Measurements from ENCODE around the gene MCOLN2. TPM values are rescaled to one million over a fixed set of nuclear protein-coding genes. Genes with fewer than 3 reads are reported as not detected.
A peak's percentile ranks its signal among the peaks of the same experiment; 100 is the strongest.
"Not testable (repeated sequence)": the region's sequence is repeated elsewhere in the genome, so short reads cannot be mapped to it uniquely, and the experiment has no call there.

MCOLN2 gene
- 10 to 100 TPM; 51.8 to 60.6 TPM for total RNA-seq

- no peaks in the 10 kb centered on the region for H3K9me3 Mint-ChIP-seq (ENCODE audit: low read depth)
- DNase-seq, result peak; percentile 72
- peaks cover 25% of the 10 kb centered on the region for H3K36me3 Mint-ChIP-seq
- peak within 1 kb of the TSS; percentile 92 for H3K27ac Mint-ChIP-seq
- CTCF ChIA-PET, result interaction anchor here (1.0 to 3.5 kb wide), 3 partner anchors 25 to 52 kb away, joined by 3 to 37 read pairs (median 22); no protein-coding TSS in a partner anchor
- peak within 1 kb of the TSS; percentile 83 for H3K4me3 Mint-ChIP-seq
- H3K27me3 Mint-ChIP-seq, result peaks cover 3% of the 10 kb centered on the region
- H3K4me1 Mint-ChIP-seq, result peaks cover 63% of the 10 kb centered on the region
- peak; percentile 73 for ATAC-seq
These were observed at the start of gene MCOLN2 for GRCh38 chr1:84996846-84997666. MCOLN2 (minus strand) TSS chr1:84997113; CDS start chr1:84996872, 241 bp downstream.

- Mint-ChIP-seq H3K4me1 (peaks cover 3% of the 10 kb centered on the region), H3K27me3 (peaks cover 33% of the 10 kb centered on the region), H3K9me3 (ENCODE audit: low read depth) (no peaks in the 10 kb centered on the region), H3K4me3 (no peak overlapping the region), H3K27ac (no peak overlapping the region), H3K36me3 (peaks cover 2% of the 10 kb centered on the region)
- CTCF ChIA-PET, result interaction anchor here (1.4 to 1.9 kb wide), 2 partner anchors 97 to 212 kb away, joined by 3 to 6 read pairs; no protein-coding TSS in a partner anchor
- no peak for ATAC-seq
- DNase-seq, result no peak
These were observed 45.5 kb upstream of the MCOLN2 start for GRCh38 chr1:85042413-85042812.

GRCh38 chr1:85041793-85042192, 44.9 kb upstream of the MCOLN2 start:
- Mint-ChIP-seq H3K27ac (no peak overlapping the region), H3K9me3 (ENCODE audit: low read depth) (no peaks in the 10 kb centered on the region), H3K27me3 (peaks cover 27% of the 10 kb centered on the region), H3K4me3 (no peak overlapping the region), H3K4me1 (no peaks in the 10 kb centered on the region), H3K36me3 (no peaks in the 10 kb centered on the region)
- DNase-seq, result no peak
- no peak for ATAC-seq
- CTCF ChIA-PET, result interaction anchor here (1.9 kb wide), 1 partner anchor 97 kb away, joined by 6 read pairs; no protein-coding TSS in a partner anchor

- ATAC-seq, result no peak
- no peak for DNase-seq
- Mint-ChIP-seq H3K4me1 (no peaks in the 10 kb centered on the region), H3K4me3 (no peak overlapping the region), H3K36me3 (no peaks in the 10 kb centered on the region), H3K27ac (no peak overlapping the region), H3K27me3 (no peaks in the 10 kb centered on the region), H3K9me3 (ENCODE audit: low read depth) (no peaks in the 10 kb centered on the region)
- CTCF ChIA-PET, result interaction anchor here (0.6 to 1.7 kb wide), 3 partner anchors 88 to 226 kb away, joined by 4 to 5 read pairs (median 4); partner anchors contain the start of gene C1orf52
These were observed 36.3 kb upstream of the MCOLN2 start for GRCh38 chr1:85033221-85033620.

- no peak overlapping the region for H3K27ac Mint-ChIP-seq
- H3K9me3 Mint-ChIP-seq (ENCODE audit: low read depth), result no peaks in the 10 kb centered on the region
- DNase-seq, result no peak
- CTCF ChIA-PET, result interaction anchor here (0.7 to 1.9 kb wide), 3 partner anchors 86 to 176 kb away, joined by 3 to 7 read pairs (median 7); no protein-coding TSS in a partner anchor
- H3K27me3 Mint-ChIP-seq, result no peaks in the 10 kb centered on the region
- no peaks in the 10 kb centered on the region for H3K36me3 Mint-ChIP-seq
- H3K4me1 Mint-ChIP-seq, result peaks cover 11% of the 10 kb centered on the region
- no peak overlapping the region for H3K4me3 Mint-ChIP-seq
- ATAC-seq, result no peak
These were observed 33.6 kb upstream of the MCOLN2 start for GRCh38 chr1:85030536-85030935.

GRCh38 chr1:85028151-85028550, 31.2 kb upstream of the MCOLN2 start:
- Mint-ChIP-seq H3K36me3 (no peaks in the 10 kb centered on the region), H3K9me3 (ENCODE audit: low read depth) (no peaks in the 10 kb centered on the region), H3K4me1 (peaks cover 11% of the 10 kb centered on the region), H3K27ac (no peak overlapping the region), H3K4me3 (no peak overlapping the region), H3K27me3 (no peaks in the 10 kb centered on the region)
- DNase-seq, result no peak
- ATAC-seq, result no peak
- CTCF ChIA-PET, result interaction anchor here (0.6 to 6.7 kb wide), 26 partner anchors 9 to 245 kb away, joined by 3 to 148 read pairs (median 5); partner anchors contain the start of genes C1orf52 and MCOLN2

- Mint-ChIP-seq H3K36me3 (no peaks in the 10 kb centered on the region), H3K9me3 (ENCODE audit: low read depth) (no peaks in the 10 kb centered on the region), H3K27me3 (no peaks in the 10 kb centered on the region), H3K4me1 (peaks cover 11% of the 10 kb centered on the region), H3K27ac (peak overlapping the region; percentile 47), H3K4me3 (peak overlapping the region; percentile 37)
- DNase-seq, result peak; percentile 54
- CTCF ChIA-PET, result interaction anchor here (0.6 to 6.7 kb wide), 31 partner anchors 8 to 244 kb away, joined by 3 to 148 read pairs (median 5); partner anchors contain the start of genes C1orf52 and MCOLN2
- peak; percentile 90 for ATAC-seq
These were observed 30.5 kb upstream of the MCOLN2 start for GRCh38 chr1:85027242-85027983.

GRCh38 chr1:85025940-85026339, 29.0 kb upstream of the MCOLN2 start:
- ATAC-seq, result no peak
- H3K36me3 Mint-ChIP-seq, result no peaks in the 10 kb centered on the region
- no peak for DNase-seq
- H3K27me3 Mint-ChIP-seq, result no peaks in the 10 kb centered on the region
- H3K4me1 Mint-ChIP-seq, result peaks cover 11% of the 10 kb centered on the region
- no peak overlapping the region for H3K27ac Mint-ChIP-seq
- H3K9me3 Mint-ChIP-seq (ENCODE audit: low read depth), result no peaks in the 10 kb centered on the region
- H3K4me3 Mint-ChIP-seq, result no peak overlapping the region
- CTCF ChIA-PET, result interaction anchor here (1.7 to 6.7 kb wide), 2 partner anchors 67 to 82 kb away, joined by 4 to 148 read pairs; no protein-coding TSS in a partner anchor

GRCh38 chr1:85024736-85025135, 27.8 kb upstream of the MCOLN2 start:
- H3K4me3 Mint-ChIP-seq, result no peak overlapping the region
- no peaks in the 10 kb centered on the region for H3K36me3 Mint-ChIP-seq
- H3K4me1 Mint-ChIP-seq, result peaks cover 11% of the 10 kb centered on the region
- DNase-seq, result no peak
- ATAC-seq, result no peak
- CTCF ChIA-PET, result interaction anchor here (1.3 to 6.7 kb wide), 3 partner anchors 52 to 81 kb away, joined by 3 to 148 read pairs (median 4); no protein-coding TSS in a partner anchor
- H3K27ac Mint-ChIP-seq, result no peak overlapping the region
- H3K9me3 Mint-ChIP-seq (ENCODE audit: low read depth), result no peaks in the 10 kb centered on the region
- no peaks in the 10 kb centered on the region for H3K27me3 Mint-ChIP-seq

- no peak for DNase-seq
- Mint-ChIP-seq H3K4me3 (no peak overlapping the region), H3K27ac (no peak overlapping the region), H3K4me1 (peaks cover 10% of the 10 kb centered on the region), H3K36me3 (no peaks in the 10 kb centered on the region), H3K9me3 (ENCODE audit: low read depth) (no peaks in the 10 kb centered on the region), H3K27me3 (no peaks in the 10 kb centered on the region)
- ATAC-seq, result peak; percentile 31
- CTCF ChIA-PET, result interaction anchor here (1.0 to 6.7 kb wide), 3 partner anchors 79 to 237 kb away, joined by 3 to 148 read pairs (median 3); partner anchors contain the start of gene C1orf52
These were observed 25.8 kb upstream of the MCOLN2 start for GRCh38 chr1:85022700-85023099.

- Mint-ChIP-seq H3K36me3 (peaks cover 5% of the 10 kb centered on the region), H3K27ac (no peak overlapping the region), H3K27me3 (no peaks in the 10 kb centered on the region), H3K4me1 (peaks cover 5% of the 10 kb centered on the region), H3K4me3 (no peak overlapping the region), H3K9me3 (ENCODE audit: low read depth) (no peaks in the 10 kb centered on the region)
- DNase-seq (no peak), ATAC-seq (no peak)
- CTCF ChIA-PET, result interaction anchor here (1.2 to 1.7 kb wide), 3 partner anchors 75 to 239 kb away, joined by 3 to 10 read pairs (median 5); partner anchors contain the start of gene C1orf52
These were observed 23.1 kb upstream of the MCOLN2 start for GRCh38 chr1:85019994-85020393.

- no peak overlapping the region for H3K4me3 Mint-ChIP-seq
- CTCF ChIA-PET, result no interaction called here
- H3K36me3 Mint-ChIP-seq, result peaks cover 10% of the 10 kb centered on the region
These were observed 18.9 kb upstream of the MCOLN2 start for GRCh38 chr1:85015826-85016225.

GRCh38 chr1:85005641-85006040, 8.7 kb upstream of the MCOLN2 start:
- Mint-ChIP-seq H3K4me3 (peak overlapping the region; percentile 19), H3K36me3 (peaks cover 59% of the 10 kb centered on the region), H3K4me1 (peaks cover 29% of the 10 kb centered on the region), H3K27ac (peak overlapping the region; percentile 77), H3K9me3 (ENCODE audit: low read depth) (peaks cover 31% of the 10 kb centered on the region)
- CTCF ChIA-PET, result interaction anchor here (1.0 kb wide), 1 partner anchor 61 kb away, joined by 5 read pairs; no protein-coding TSS in a partner anchor
- ATAC-seq, H3K27me3 Mint-ChIP-seq, DNase-seq: not testable (repeated sequence)

More at GRCh38 chr1:85015826-85016225, 18.9 kb upstream of the MCOLN2 start:
- Mint-ChIP-seq H3K9me3 (ENCODE audit: low read depth) (no peaks in the 10 kb centered on the region), H3K27me3 (peaks cover 2% of the 10 kb centered on the region), H3K4me1 (peaks cover 9% of the 10 kb centered on the region), H3K27ac (no peak overlapping the region)
- DNase-seq (no peak), ATAC-seq (no peak)
